GM12891 (cell line): Measurements from ENCODE around the gene MAP3K3.

ENCODE experiments used
- DNase-seq: peaks from one replicate; pipeline ENCODE4 v3.0.0; 2011; ENCODE audit warnings: low spot score; ENCODE audit not compliant: insufficient read length
- FAIRE-seq: peaks from 2 replicates; lab custom pipeline; 2011; peaks lifted over from hg19 to GRCh38; lab: Jason Lieb, UNC
- PAX5 ChIP-seq: IDR thresholded peaks from 2 replicates; pipeline ENCODE4 v1.6.1; 2011; ENCODE audit warnings: low read length, moderate library complexity, mild to moderate bottlenecking; ENCODE audit not compliant: insufficient read depth, severe bottlenecking
- POLR2A ChIP-seq: IDR thresholded peaks from 2 replicates; pipeline ENCODE4 v1.6.1; 2011; ENCODE audit warnings: low read depth, low read length, control low read depth
- POLR2AphosphoS5 ChIP-seq: IDR thresholded peaks from 2 replicates; pipeline ENCODE4 v1.6.1; 2011; ENCODE audit warnings: low read depth, low read length, control low read depth
- POU2F2 ChIP-seq: IDR thresholded peaks from 2 replicates; pipeline ENCODE4 v1.6.1; 2011; ENCODE audit warnings: low read depth, mild to moderate bottlenecking, control low read depth, low read length, moderate library complexity
- SPI1 ChIP-seq: IDR thresholded peaks from 2 replicates; pipeline ENCODE4 v1.6.1; 2011; ENCODE audit warnings: low read depth, low read length, control low read depth
- TAF1 ChIP-seq: IDR thresholded peaks from 2 replicates; pipeline ENCODE4 v1.6.1; 2011; ENCODE audit warnings: low read depth, low read length, control low read depth

Gene MAP3K3

GRCh38 chr17:63675607-63676546, 53.7 kb downstream of the MAP3K3 start:
- DNase-seq: no peak
- no peak for FAIRE-seq
- TF ChIP-seq POU2F2: no peak
- no peak for TF ChIP-seq SPI1
- no peak for TF ChIP-seq POLR2AphosphoS5
- TF ChIP-seq TAF1: no peak
- no peak for TF ChIP-seq PAX5
- no peak for TF ChIP-seq POLR2A

- FAIRE-seq: no peak
- no peak for TF ChIP-seq SPI1
- TF ChIP-seq PAX5: no peak
- no peak for TF ChIP-seq POU2F2
- no peak for TF ChIP-seq POLR2A
- no peak for TF ChIP-seq POLR2AphosphoS5
- TF ChIP-seq TAF1: no peak
- no peak for DNase-seq
These were observed 54.4 kb downstream of the MAP3K3 start for GRCh38 chr17:63676584-63676983.

- FAIRE-seq: no peak
- no peak for DNase-seq
- TF ChIP-seq POLR2A (no peak), POU2F2 (no peak), PAX5 (no peak), TAF1 (no peak), SPI1 (no peak), POLR2AphosphoS5 (no peak)
These were observed 57.0 kb downstream of the MAP3K3 start for GRCh38 chr17:63679214-63679613.

- FAIRE-seq (no peak), DNase-seq (no peak)
- TF ChIP-seq PAX5 (no peak), POLR2AphosphoS5 (no peak), SPI1 (no peak), TAF1 (no peak), POU2F2 (no peak), POLR2A (no peak)
These were observed 58.5 kb downstream of the MAP3K3 start for GRCh38 chr17:63680700-63681099.

GRCh38 chr17:63681530-63681929, 59.3 kb downstream of the MAP3K3 start:
- DNase-seq: no peak
- FAIRE-seq: no peak
- TF ChIP-seq POLR2A (no peak), TAF1 (no peak), POLR2AphosphoS5 (no peak), PAX5 (no peak)

- FAIRE-seq (no peak), DNase-seq (no peak)
- TF ChIP-seq SPI1 (no peak), TAF1 (no peak), POLR2A (no peak), POLR2AphosphoS5 (no peak), PAX5 (no peak), POU2F2 (no peak)
These were observed 60.2 kb downstream of the MAP3K3 start for GRCh38 chr17:63682441-63682840.

- FAIRE-seq (no peak), DNase-seq (no peak)
- TF ChIP-seq POLR2A (no peak), SPI1 (no peak), TAF1 (no peak), PAX5 (no peak), POU2F2 (no peak), POLR2AphosphoS5 (no peak)
These were observed 60.8 kb downstream of the MAP3K3 start for GRCh38 chr17:63682981-63683380.

GRCh38 chr17:63685041-63685440, 62.8 kb downstream of the MAP3K3 start:
- DNase-seq (no peak), FAIRE-seq (no peak)
- TF ChIP-seq TAF1: no peak
- no peak for TF ChIP-seq PAX5
- no peak for TF ChIP-seq POLR2A
- no peak for TF ChIP-seq POU2F2
- no peak for TF ChIP-seq POLR2AphosphoS5
- no peak for TF ChIP-seq SPI1

- DNase-seq: no peak
- FAIRE-seq: no peak
- TF ChIP-seq TAF1 (no peak), POLR2AphosphoS5 (no peak), POU2F2 (no peak), POLR2A (no peak), SPI1 (no peak), PAX5 (no peak)
These were observed 63.4 kb downstream of the MAP3K3 start for GRCh38 chr17:63685578-63685977.

GRCh38 chr17:63686138-63686685, 64.0 kb downstream of the MAP3K3 start:
- TF ChIP-seq POLR2A (no peak), POU2F2 (no peak; the same call in 1 of the 2 replicates), SPI1 (no peak), POLR2AphosphoS5 (no peak), TAF1 (no peak), PAX5 (no peak)
- no peak for FAIRE-seq
- DNase-seq: no peak
